GM21360 (cell line): Measurements from ENCODE around the gene PCDH1.
"Not testable (repeated sequence)": the region's sequence is repeated elsewhere in the genome, so short reads cannot be mapped to it uniquely, and the experiment has no call there.

Experiments
- ATAC-seq: cut with Tn5 transposase; IDR thresholded peaks from one replicate; pipeline ENCODE4 v1.9.1; 2021; ENCODE audit warnings: mild to moderate bottlenecking, moderate library complexity; ENCODE audit not compliant: unreplicated experiment

The PCDH1 gene

GRCh38 chr5:141839015-141839513 lies 39.1 kb downstream of the PCDH1 start:
- ATAC-seq, result no peak

GRCh38 chr5:141838326-141839014 lies 39.7 kb downstream of the PCDH1 start:
- ATAC-seq, result no peak

- ATAC-seq, result no peak
These were observed 42.1 kb downstream of the PCDH1 start for GRCh38 chr5:141835928-141836670.

GRCh38 chr5:141834331-141834730 lies 43.9 kb downstream of the PCDH1 start:
- ATAC-seq, result no peak

- no peak for ATAC-seq
These were observed 46.1 kb downstream of the PCDH1 start for GRCh38 chr5:141832131-141832530.

- ATAC-seq, result no peak
These were observed 50.0 kb downstream of the PCDH1 start for GRCh38 chr5:141828162-141828561.

- ATAC-seq, result no peak
These were observed 51.5 kb downstream of the PCDH1 start for GRCh38 chr5:141826674-141827073.

GRCh38 chr5:141825791-141826560 lies 52.2 kb downstream of the PCDH1 start:
- no peak for ATAC-seq

GRCh38 chr5:141825241-141825671 lies 53.0 kb downstream of the PCDH1 start:
- ATAC-seq, result no peak

GRCh38 chr5:141824717-141825116 lies 53.5 kb downstream of the PCDH1 start:
- no peak for ATAC-seq

GRCh38 chr5:141823056-141823455 lies 55.2 kb downstream of the PCDH1 start:
- ATAC-seq, result no peak

- no peak for ATAC-seq
These were observed 56.1 kb downstream of the PCDH1 start for GRCh38 chr5:141822144-141822543.

GRCh38 chr5:141821430-141821925 lies 56.7 kb downstream of the PCDH1 start:
- ATAC-seq, result no peak

- not testable (repeated sequence) for ATAC-seq
These were observed 57.5 kb downstream of the PCDH1 start for GRCh38 chr5:141820686-141821085.

GRCh38 chr5:141817631-141818030 lies 60.6 kb downstream of the PCDH1 start:
- ATAC-seq, result no peak

- ATAC-seq, result no peak
These were observed 61.4 kb downstream of the PCDH1 start for GRCh38 chr5:141816598-141817399.

- ATAC-seq, result no peak
These were observed 62.4 kb downstream of the PCDH1 start for GRCh38 chr5:141815796-141816180.

GRCh38 chr5:141815051-141815795 lies 63.0 kb downstream of the PCDH1 start:
- no peak for ATAC-seq

GRCh38 chr5:141814064-141814964 lies 63.9 kb downstream of the PCDH1 start:
- peak; percentile 54 for ATAC-seq
